Measurements from ENCODE around the gene RARG.
"Not testable (repeated sequence)": the region's sequence is repeated elsewhere in the genome, so short reads cannot be mapped to it uniquely, and the experiment has no call there.

The RARG gene

GRCh38 chr12:53187145-53187899 is 44.7 kb downstream of the RARG start:
- FAIRE-seq: no peak

GRCh38 chr12:53186745-53187144 is 45.3 kb downstream of the RARG start:
- FAIRE-seq: no peak

GRCh38 chr12:53185582-53186153 is 46.3 kb downstream of the RARG start:
- no peak for FAIRE-seq

- FAIRE-seq: no peak
Measured at GRCh38 chr12:53184828-53185227, 47.2 kb downstream of the RARG start.

GRCh38 chr12:53182903-53183302 is 49.1 kb downstream of the RARG start:
- FAIRE-seq: no peak

- no peak for FAIRE-seq
Measured at GRCh38 chr12:53181935-53182334, 50.1 kb downstream of the RARG start.

GRCh38 chr12:53180931-53181645 is 50.9 kb downstream of the RARG start:
- FAIRE-seq: no peak

GRCh38 chr12:53180220-53180930 is 51.6 kb downstream of the RARG start, which contains the start of the genes CSAD and ZNF740:
Gene CSAD, minus strand, starts transcription at chr12:53180925. Its CDS starts 7,455 bp downstream, at chr12:53173470.
Gene ZNF740, plus strand, starts transcription at chr12:53180722. Its CDS starts 1,262 bp downstream, at chr12:53181984.
- no peak for FAIRE-seq

- no peak for FAIRE-seq
Measured at GRCh38 chr12:53179687-53180219, 52.3 kb downstream of the RARG start.

GRCh38 chr12:53178803-53179202 is 53.2 kb downstream of the RARG start:
- not testable (repeated sequence) for FAIRE-seq

- not testable (repeated sequence) for FAIRE-seq
Measured at GRCh38 chr12:53177447-53177846, 54.6 kb downstream of the RARG start.

GRCh38 chr12:53176750-53177149 is 55.3 kb downstream of the RARG start:
- no peak for FAIRE-seq

GRCh38 chr12:53174881-53175491 is 57.0 kb downstream of the RARG start:
- no peak for FAIRE-seq

GRCh38 chr12:53173085-53173715 is 58.8 kb downstream of the RARG start:
- FAIRE-seq: no peak

- no peak for FAIRE-seq
Measured at GRCh38 chr12:53172352-53172751, 59.7 kb downstream of the RARG start.

- FAIRE-seq: no peak
Measured at GRCh38 chr12:53171725-53172329, 60.2 kb downstream of the RARG start.

- no peak for FAIRE-seq
Measured at GRCh38 chr12:53170876-53171724, 60.9 kb downstream of the RARG start.

- FAIRE-seq: no peak
Measured at GRCh38 chr12:53170215-53170614, 61.8 kb downstream of the RARG start.

GRCh38 chr12:53169644-53170043 is 62.4 kb downstream of the RARG start:
- no peak for FAIRE-seq

- FAIRE-seq: no peak
Measured at GRCh38 chr12:53166837-53167236, 65.2 kb downstream of the RARG start.

Measured in TTC549 (cell line).